IPS-NIHi11 (cell line): ENCODE data around the gene TNPO3.
"Not testable (repeated sequence)": the region's sequence is repeated elsewhere in the genome, so short reads cannot be mapped to it uniquely, and the experiment has no call there.

Experiments
- DNase-seq: peaks from one replicate; pipeline ENCODE4 v3.0.0; 2012; ENCODE audit warnings: mixed read lengths, low spot score

The TNPO3 gene

GRCh38 chr7:129014501-129015101 is 40.3 kb downstream of the TNPO3 start:
- DNase-seq, result no peak

GRCh38 chr7:129013048-129013724 is 41.7 kb downstream of the TNPO3 start:
- no peak for DNase-seq

GRCh38 chr7:129012641-129013040 is 42.3 kb downstream of the TNPO3 start:
- no peak for DNase-seq

- no peak for DNase-seq
Observed at GRCh38 chr7:129010075-129010474, 44.8 kb downstream of the TNPO3 start.

- no peak for DNase-seq
Observed at GRCh38 chr7:129009437-129009836, 45.5 kb downstream of the TNPO3 start.

- DNase-seq, result no peak
Observed at GRCh38 chr7:129008645-129009414, 46.1 kb downstream of the TNPO3 start.

GRCh38 chr7:129007572-129007971 is 47.3 kb downstream of the TNPO3 start:
- no peak for DNase-seq

GRCh38 chr7:129006636-129007414 is 48.1 kb downstream of the TNPO3 start:
- no peak for DNase-seq

- DNase-seq, result no peak
Observed at GRCh38 chr7:129005186-129005585, 49.7 kb downstream of the TNPO3 start.

GRCh38 chr7:128997181-128997580 is 57.7 kb downstream of the TNPO3 start:
- no peak for DNase-seq

GRCh38 chr7:128994560-128994959 is 60.4 kb downstream of the TNPO3 start:
- not testable (repeated sequence) for DNase-seq

- DNase-seq, result no peak
Observed at GRCh38 chr7:128993419-128993818, 61.5 kb downstream of the TNPO3 start.

- DNase-seq, result no peak
Observed at GRCh38 chr7:128989961-128990360, 65.0 kb downstream of the TNPO3 start.

GRCh38 chr7:128988372-128988771 is 66.5 kb downstream of the TNPO3 start:
- DNase-seq, result no peak

GRCh38 chr7:128986609-128987008 is 68.3 kb downstream of the TNPO3 start:
- no peak for DNase-seq

- no peak for DNase-seq
Observed at GRCh38 chr7:128985660-128986059, 69.3 kb downstream of the TNPO3 start.

GRCh38 chr7:128982105-128982504 is 72.8 kb downstream of the TNPO3 start:
- DNase-seq, result no peak

GRCh38 chr7:128974241-128974934 is 80.5 kb downstream of the TNPO3 start:
- no peak for DNase-seq

- DNase-seq, result no peak
Observed at GRCh38 chr7:128968624-128969023, 86.3 kb downstream of the TNPO3 start.

GRCh38 chr7:128963327-128963757 is 91.6 kb downstream of the TNPO3 start:
- no peak for DNase-seq

- DNase-seq, result no peak
Observed at GRCh38 chr7:128962899-128963298, 92.0 kb downstream of the TNPO3 start.
